ENCODE measurements around the gene EPHB2. TPM values are rescaled to one million over a fixed set of nuclear protein-coding genes. Genes with fewer than 3 reads are reported as not detected.
A peak's percentile ranks its signal among the peaks of the same experiment; 100 is the strongest.

EPHB2 gene
- total RNA-seq, 1 donor from 2014 or later: 5.0 TPM

- H3K4me3 ChIP-seq: no peak overlapping the region
- peaks cover 4% of the 10 kb centered on the region for H3K4me1 ChIP-seq
- intact Hi-C loops (cut with DNase I): no loop called here
- no peak overlapping the region for H3K27ac ChIP-seq
- H3K27me3 ChIP-seq (ENCODE audit: low read depth): no peaks in the 10 kb centered on the region
- H3K9me3 ChIP-seq: no peaks in the 10 kb centered on the region
- no peak for DNase-seq
- no peaks in the 10 kb centered on the region for H3K36me3 ChIP-seq
- no peak for ATAC-seq
- TF ChIP-seq CTCF (IDR thresholded peaks at IDR 0.05): no peak
Measured at GRCh38 chr1:22741118-22741517, 30.5 kb downstream of the EPHB2 start.

GRCh38 chr1:22745669-22746585 lies 35.3 kb downstream of the EPHB2 start:
- no peak for TF ChIP-seq CTCF (IDR thresholded peaks at IDR 0.05)
- Histone ChIP-seq H3K27ac (no peak overlapping the region), H3K9me3 (no peaks in the 10 kb centered on the region), H3K4me1 (peaks cover 26% of the 10 kb centered on the region), H3K36me3 (no peaks in the 10 kb centered on the region), H3K27me3 (ENCODE audit: low read depth) (no peaks in the 10 kb centered on the region), H3K4me3 (no peak overlapping the region)
- ATAC-seq (peak in 1 of 2 donors; percentile 35), DNase-seq (no peak)
- intact Hi-C loops (cut with DNase I): no loop called here

- no peak overlapping the region for H3K4me3 ChIP-seq
- peaks cover 34% of the 10 kb centered on the region for H3K4me1 ChIP-seq
- H3K36me3 ChIP-seq: no peaks in the 10 kb centered on the region
- DNase-seq (no peak), ATAC-seq (peak; percentile 8 to 21)
- no peak overlapping the region for H3K27ac ChIP-seq
- H3K27me3 ChIP-seq (ENCODE audit: low read depth): no peaks in the 10 kb centered on the region
- intact Hi-C loops (cut with DNase I): no loop called here
- TF ChIP-seq CTCF (IDR thresholded peaks at IDR 0.05): no peak
- no peaks in the 10 kb centered on the region for H3K9me3 ChIP-seq
Measured at GRCh38 chr1:22747021-22747734, 36.5 kb downstream of the EPHB2 start.

GRCh38 chr1:22747735-22748073 lies 37.1 kb downstream of the EPHB2 start:
- intact Hi-C loops (cut with DNase I): no loop called here
- H3K36me3 ChIP-seq: no peaks in the 10 kb centered on the region
- no peaks in the 10 kb centered on the region for H3K9me3 ChIP-seq
- ATAC-seq (no peak), DNase-seq (no peak)
- peaks cover 34% of the 10 kb centered on the region for H3K4me1 ChIP-seq
- H3K27me3 ChIP-seq (ENCODE audit: low read depth): no peaks in the 10 kb centered on the region
- TF ChIP-seq CTCF (IDR thresholded peaks at IDR 0.05): no peak
- no peak overlapping the region for H3K4me3 ChIP-seq
- H3K27ac ChIP-seq: no peak overlapping the region

- TF ChIP-seq CTCF (IDR thresholded peaks at IDR 0.05): no peak
- no peaks in the 10 kb centered on the region for H3K9me3 ChIP-seq
- intact Hi-C loops (cut with DNase I): no loop called here
- no peak overlapping the region for H3K27ac ChIP-seq
- ATAC-seq: no peak
- H3K27me3 ChIP-seq (ENCODE audit: low read depth): peaks cover 8% of the 10 kb centered on the region
- H3K4me1 ChIP-seq: peaks cover 34% of the 10 kb centered on the region
- H3K36me3 ChIP-seq: no peaks in the 10 kb centered on the region
- DNase-seq: no peak
- H3K4me3 ChIP-seq: no peak overlapping the region
Measured at GRCh38 chr1:22749503-22749902, 38.9 kb downstream of the EPHB2 start.
